ENCODE results near the gene SLC25A23.

DNA sequence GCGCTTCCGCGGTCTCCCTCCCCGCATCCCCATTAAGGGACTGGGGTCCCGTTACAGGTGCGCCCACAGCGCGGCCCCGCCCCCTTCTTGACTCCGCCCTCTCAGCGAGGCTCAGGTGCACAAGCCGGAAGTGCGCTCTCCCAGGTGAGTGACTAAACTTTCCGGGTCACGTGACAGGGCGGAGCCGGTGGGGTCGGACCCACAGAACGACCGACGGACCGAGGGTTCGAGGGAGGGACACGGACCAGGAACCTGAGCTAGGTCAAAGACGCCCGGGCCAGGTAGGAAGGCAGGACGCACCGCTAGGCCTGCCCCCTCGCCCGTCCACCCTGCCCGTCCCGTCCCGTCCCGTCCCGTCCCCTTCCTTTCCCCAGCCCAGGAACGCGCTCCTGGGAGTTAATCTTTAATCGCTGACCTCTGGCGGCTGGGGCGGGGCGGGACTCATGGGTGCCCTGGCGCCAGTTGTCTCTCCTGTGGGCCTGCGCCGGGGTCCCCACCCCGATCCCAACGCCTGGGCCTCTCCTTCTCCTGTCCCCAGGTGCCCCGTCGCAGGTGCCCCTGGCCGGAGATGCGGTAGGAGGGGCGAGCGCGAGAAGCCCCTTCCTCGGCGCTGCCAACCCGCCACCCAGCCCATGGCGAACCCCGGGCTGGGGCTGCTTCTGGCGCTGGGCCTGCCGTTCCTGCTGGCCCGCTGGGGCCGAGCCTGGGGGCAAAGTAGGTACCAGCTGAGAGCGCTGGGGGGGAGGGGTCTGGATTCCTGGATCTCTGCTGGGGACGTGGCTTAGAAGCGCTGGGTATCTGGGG lies 4.7 kb upstream of the SLC25A23 start, which contains the start of gene CRB3:
- TF ChIP-seq POLR2A (IDR thresholded peaks at IDR 0.05; ENCODE audit: low read length) (no peak), GATA1 (IDR thresholded peaks at IDR 0.05; ENCODE audit: low read depth, low read length) (no peak)
